B cell (primary cell): ENCODE measurements around the gene VSTM2L. TPM values are rescaled to one million over a fixed set of nuclear protein-coding genes. Genes with fewer than 3 reads are reported as not detected.

Experiments used
- ATAC-seq: fragments of 200-7000 bp; cut with Tn5 transposase; one replicate; pipeline ENCODE4 v1.10.0; 2021; ENCODE audit warnings: low read depth, mild to moderate bottlenecking, moderate number of reproducible peaks, moderate library complexity
- CTCF ChIA-PET: fragments of 350-600 bp; sonication (Branson Sonifier 250); formaldehyde crosslinking; loops from one replicate; lab custom pipeline; 2021; ENCODE audit warnings: antibody characterized with exemption, inconsistent platforms; lab: Charles Lee
- POLR2A ChIA-PET: fragments of 350-600 bp; sonication (Branson Sonifier 250); formaldehyde crosslinking; loops from one replicate; lab custom pipeline; 2021; ENCODE audit warnings: antibody characterized with exemption; lab: Charles Lee
- DNase-seq: peaks from one replicate; pipeline ENCODE4 v3.0.0; 2013
- H2AFZ ChIP-seq: 2 replicates; pipeline ENCODE4 v1.6.1; 2012; ENCODE audit warnings: mild to moderate bottlenecking, low read depth, low read length; ENCODE audit not compliant: insufficient read depth, poor library complexity, severe bottlenecking
- H3K27ac ChIP-seq, 2 donors: 1 replicate in 1 of 2; 2 replicates in 1 of 2; pipeline ENCODE4 v1.5.1; 2012 to 2013; ENCODE audit warnings: low read length in 2 of 2, mild to moderate bottlenecking in 2 of 2, moderate library complexity in 1 of 2
- H3K27me3 ChIP-seq, 4 experiments: fragments of 200-600 bp in 1 of 4; sonication (generic) in 1 of 4; replicated peaks in 1 of 4; 1 replicate in 2 of 4; 2 replicates in 2 of 4; pipeline versions ENCODE4 v1.6.1 to v1.7.0; 2013 to 2016; ENCODE audit warnings: low read length in 3 of 4, mild to moderate bottlenecking in 2 of 4, mixed read lengths in 1 of 4, moderate library complexity in 1 of 4; ENCODE audit not compliant: insufficient read depth in 4 of 4, control insufficient read depth in 3 of 4; ENCODE audit errors: control extremely low read depth in 1 of 4
- H3K36me3 ChIP-seq, 2 experiments: replicated peaks in 1 of 2; 1 replicate in 1 of 2; 2 replicates in 1 of 2; pipeline versions ENCODE4 v1.6.1 to v1.7.1; 2013; ENCODE audit warnings: low read length in 1 of 2; ENCODE audit not compliant: insufficient read depth in 2 of 2, control insufficient read depth in 1 of 2; ENCODE audit errors: control extremely low read depth in 1 of 2, extremely low read depth in 1 of 2
- H3K4me1 ChIP-seq, 2 donors: fragments of 200-600 bp in 1 of 2; sonication (generic) in 1 of 2; 1 replicate in 1 of 2; 2 replicates in 1 of 2; pipeline versions ENCODE4 v1.5.1 to v1.6.1; 2013 to 2017; ENCODE audit warnings: low read length in 2 of 2; ENCODE audit not compliant: control insufficient read depth in 2 of 2, insufficient read depth in 2 of 2
- H3K4me2 ChIP-seq: replicated peaks from 2 replicates; pipeline ENCODE3; 2012; ENCODE audit warnings: mild to moderate bottlenecking, low read depth, low read length; ENCODE audit not compliant: poor library complexity, severe bottlenecking
- H3K4me3 ChIP-seq, 5 experiments: fragments of 200-600 bp in 1 of 5; sonication (generic) in 1 of 5; 1 replicate in 3 of 5; 2 replicates in 2 of 5; pipeline versions ENCODE4 v1.5.1 to v1.7.0; 2011 to 2016; ENCODE audit warnings: low read length in 4 of 5, mild to moderate bottlenecking in 4 of 5, low read depth in 2 of 5, control low read depth in 1 of 5, moderate library complexity in 1 of 5; ENCODE audit not compliant: insufficient read depth in 1 of 5; ENCODE audit errors: control extremely low read depth in 1 of 5, extremely low read depth in 1 of 5
- H3K79me2 ChIP-seq: fragments of 200-600 bp; sonication (generic); one replicate; pipeline ENCODE4 v1.6.0; 2016; ENCODE audit warnings: low read length; ENCODE audit not compliant: control insufficient read depth, insufficient read depth
- H3K9ac ChIP-seq: fragments of 200-600 bp; sonication (generic); 2 replicates; pipeline ENCODE4 v1.6.1; 2017; ENCODE audit warnings: mild to moderate bottlenecking, low read length, moderate library complexity
- H3K9me3 ChIP-seq, 3 donors: one replicate each; pipeline versions ENCODE4 v1.6.1 to v1.7.1; 2013; ENCODE audit warnings: low read length in 2 of 3; ENCODE audit not compliant: control insufficient read depth in 2 of 3, insufficient read depth in 1 of 3; ENCODE audit errors: control extremely low read depth in 1 of 3
- H4K20me1 ChIP-seq: 2 replicates; pipeline ENCODE4 v1.6.0; 2012; ENCODE audit warnings: mild to moderate bottlenecking, low read length; ENCODE audit not compliant: insufficient read depth, control insufficient read depth, poor library complexity, severe bottlenecking
- H3K27ac Mint-ChIP-seq: one replicate; pipeline ENCODE4 v1.8.0; 2021; ENCODE audit warnings: mixed read lengths
- H3K27me3 Mint-ChIP-seq: one replicate; pipeline ENCODE4 v1.8.0; 2021; ENCODE audit warnings: mixed read lengths
- H3K4me1 Mint-ChIP-seq: one replicate; pipeline ENCODE4 v1.8.0; 2021; ENCODE audit warnings: mixed read lengths
- H3K4me3 Mint-ChIP-seq: one replicate; pipeline ENCODE4 v1.8.0; 2021; ENCODE audit warnings: mixed read lengths
- H3K9me3 Mint-ChIP-seq: one replicate; pipeline ENCODE4 v1.8.0; 2022; ENCODE audit warnings: mixed read lengths; ENCODE audit not compliant: insufficient read depth
- CTCF ChIP-seq: fragments of 200-600 bp; IDR thresholded peaks from one replicate; pipeline ENCODE4 v1.8.0; 2022; ENCODE audit warnings: antibody characterized with exemption, mild to moderate bottlenecking
- EZH2 ChIP-seq: IDR thresholded peaks from 2 replicates; pipeline ENCODE4 v1.6.1; 2012; ENCODE audit warnings: borderline replicate concordance, low read depth, mild to moderate bottlenecking, moderate library complexity, low read length; ENCODE audit not compliant: insufficient read depth, poor library complexity, severe bottlenecking
- WGBS: methylation state at CpG from one replicate; pipeline ENCODE4 v1.1.5; 2013; ENCODE audit warnings: missing lambda C conversion rate; ENCODE audit not compliant: insufficient coverage; 5-methylcytosine and 5-hydroxymethylcytosine counted together
- intact Hi-C: fragments of 100-400 bp; cut with micrococcal nuclease; formaldehyde crosslinking; loops from one replicate; pipeline ENCODE4 v1.10.0; 2022
- polyA plus RNA-seq: library from polyadenylated mRNA; depleted of rRNA; stranded (reverse); fragments of >200 nt; gene quantifications from 2 replicates; pipeline ENCODE4 v1.2.3, GENCODE V29; 2012
- total RNA-seq, 2 donors: library from RNA; stranded (reverse); fragments of 120-200 nt in 1 of 2; gene quantifications; 1 replicate in 1 of 2; 2 replicates in 1 of 2; pipeline versions ENCODE4 v1.2.3 to v1.2.4, GENCODE V29; 2013 to 2022

Gene VSTM2L
- total and polyA plus RNA-seq, 2 donors (not counting 1 experiment from before 2014, with no cell fraction given): 0.25 TPM; not detected in 1

GRCh38 chr20:37894454-37894853, 8.5 kb upstream of the VSTM2L start:
- Mint-ChIP-seq H3K4me1 (peaks cover 4% of the 10 kb centered on the region), H3K4me3 (no peak overlapping the region), H3K27ac (no peak overlapping the region), H3K27me3 (peaks cover 7% of the 10 kb centered on the region), H3K9me3 (no peaks in the 10 kb centered on the region)
- Histone ChIP-seq H3K9ac (no peak overlapping the region), H4K20me1 (no peaks in the 10 kb centered on the region), H3K27me3 (no peaks in the 10 kb centered on the region), H3K27ac (no peak overlapping the region), H3K79me2 (no peaks in the 10 kb centered on the region), H3K4me3 (no peak overlapping the region), H3K4me1 (no peaks in the 10 kb centered on the region), H3K9me3 (no peaks in the 10 kb centered on the region), H3K36me3 (no peaks in the 10 kb centered on the region), H2AFZ (no peak overlapping the region), H3K4me2 (no peak overlapping the region)
- POLR2A ChIA-PET: no interaction called here
- DNase-seq (no peak), ATAC-seq (no peak)
- intact Hi-C loops: no loop called here
- whole genome bisulfite sequencing: 91% methylated on average over 4 of the region's 4 CpGs
- CTCF ChIA-PET: no interaction called here
- no peak for TF ChIP-seq CTCF
- TF ChIP-seq EZH2: no peak

DNA sequence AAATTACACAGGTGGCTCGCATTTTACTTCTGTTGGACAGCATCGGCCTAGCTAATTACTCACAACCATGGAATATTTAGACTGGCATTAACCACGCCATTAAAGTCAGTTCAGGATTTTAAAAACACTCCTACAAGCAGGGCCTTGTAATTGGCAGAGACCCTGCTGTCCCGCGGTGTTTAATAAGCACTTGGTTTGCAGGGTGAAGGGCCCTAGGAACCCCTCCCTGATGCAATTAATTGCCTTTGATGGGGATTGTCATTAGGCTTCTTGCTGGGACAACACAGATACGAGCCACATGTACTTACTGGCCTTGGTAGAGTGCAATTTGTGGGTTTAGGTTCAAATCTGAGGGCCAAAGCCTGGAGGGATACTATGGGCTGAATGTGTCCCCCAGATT, 7.8 kb upstream of the VSTM2L start:
- intact Hi-C loops: no loop called here
- no peak overlapping the region for H2AFZ ChIP-seq
- no peak overlapping the region for H3K9ac ChIP-seq
- H3K4me3 ChIP-seq: no peak overlapping the region
- no peak overlapping the region for H3K4me2 ChIP-seq
- H3K4me3 Mint-ChIP-seq: no peak overlapping the region
- H4K20me1 ChIP-seq: no peaks in the 10 kb centered on the region
- ChIA-PET POLR2A (no interaction called here), CTCF (no interaction called here)
- H3K27me3 ChIP-seq: no peaks in the 10 kb centered on the region
- no peaks in the 10 kb centered on the region for H3K79me2 ChIP-seq
- H3K4me1 Mint-ChIP-seq: no peaks in the 10 kb centered on the region
- H3K9me3 Mint-ChIP-seq: no peaks in the 10 kb centered on the region
- H3K9me3 ChIP-seq: no peaks in the 10 kb centered on the region
- WGBS: 97% methylated on average over 6 of the region's 6 CpGs
- H3K36me3 ChIP-seq: no peaks in the 10 kb centered on the region
- H3K27ac Mint-ChIP-seq: no peak overlapping the region
- H3K4me1 ChIP-seq: no peaks in the 10 kb centered on the region
- TF ChIP-seq EZH2: no peak
- ATAC-seq: no peak
- DNase-seq: no peak
- H3K27me3 Mint-ChIP-seq: peaks cover 15% of the 10 kb centered on the region
- H3K27ac ChIP-seq: no peak overlapping the region
